Myocyte (in vitro differentiated cells): ENCODE measurements around the gene DNM2. TPM values are rescaled to one million over a fixed set of nuclear protein-coding genes. Genes with fewer than 3 reads are reported as not detected.
"Not testable (repeated sequence)": the region's sequence is repeated elsewhere in the genome, so short reads cannot be mapped to it uniquely, and the experiment has no call there.

Experiments
- DNase-seq: peaks from one replicate; pipeline ENCODE4 v3.0.0-alpha.2; 2012; ENCODE audit warnings: low read depth
- total RNA-seq: library from RNA; depleted of rRNA; stranded (reverse); fragments of >200 nt; gene quantifications from 2 replicates; pipeline ENCODE4 v1.2.3, GENCODE V29; 2014

Gene DNM2
- total RNA-seq, 1 donor from 2014 or later = 71.8 TPM

GRCh38 chr19:10751109-10751953 lies 33.5 kb downstream of the DNM2 start:
- DNase-seq = no peak

DNA sequence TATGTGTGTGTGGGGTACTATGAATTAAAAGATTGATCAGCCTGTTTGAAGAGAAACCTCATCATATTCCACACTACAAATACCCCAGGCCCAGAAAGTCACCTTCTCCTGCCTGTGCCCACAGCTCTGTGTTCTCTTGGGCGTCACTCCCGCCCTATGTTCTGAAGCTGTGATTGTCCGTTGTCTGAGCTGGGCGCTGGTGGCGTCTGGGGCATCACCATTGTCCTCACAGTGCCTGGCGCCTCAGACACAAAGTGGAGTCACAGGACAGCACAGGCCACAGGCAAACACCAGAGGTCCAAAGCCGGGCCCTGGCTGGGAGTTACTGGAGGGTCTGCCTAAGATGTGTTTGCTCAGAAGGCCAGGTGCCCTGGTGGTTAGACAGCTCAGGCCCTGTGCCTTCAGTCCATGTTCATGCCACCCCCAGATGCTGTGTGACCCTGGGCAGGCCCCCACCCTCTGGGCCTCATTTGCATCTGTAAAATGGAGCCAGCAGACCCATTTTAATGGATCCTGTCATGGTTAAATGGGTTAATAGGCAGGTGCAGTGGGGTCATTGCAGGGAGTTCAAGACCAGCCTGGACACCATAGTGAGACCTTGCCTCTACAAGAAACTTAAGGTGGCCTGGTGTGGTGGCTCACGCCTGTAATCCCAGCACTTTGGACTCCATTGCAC lies 34.5 kb downstream of the DNM2 start:
- no peak for DNase-seq

GRCh38 chr19:10752913-10753704 lies 35.2 kb downstream of the DNM2 start:
- DNase-seq = no peak

GRCh38 chr19:10756371-10756770 lies 38.5 kb downstream of the DNM2 start:
- no peak for DNase-seq

DNA sequence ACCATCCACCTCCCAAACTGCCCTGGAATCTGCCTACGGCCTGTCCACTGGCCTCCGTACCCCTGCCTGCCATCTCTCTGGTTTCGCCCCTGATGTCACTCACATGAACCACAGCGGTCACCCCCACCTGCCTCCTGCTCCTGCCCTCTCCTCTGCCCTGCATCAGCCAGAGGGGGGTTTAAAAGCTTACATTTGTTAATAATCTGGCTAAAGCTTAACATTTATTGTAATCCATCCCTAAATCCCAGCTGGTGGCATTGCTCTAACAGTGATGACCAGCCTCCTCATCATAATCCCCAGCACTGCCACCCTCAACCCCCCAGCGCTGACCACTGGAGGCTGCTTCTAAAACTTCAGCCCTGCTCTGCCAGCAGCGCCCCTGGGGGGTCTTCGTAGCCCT lies 38.9 kb downstream of the DNM2 start:
- DNase-seq = no peak

GRCh38 chr19:10758050-10758449 lies 40.2 kb downstream of the DNM2 start:
- not testable (repeated sequence) for DNase-seq

DNA sequence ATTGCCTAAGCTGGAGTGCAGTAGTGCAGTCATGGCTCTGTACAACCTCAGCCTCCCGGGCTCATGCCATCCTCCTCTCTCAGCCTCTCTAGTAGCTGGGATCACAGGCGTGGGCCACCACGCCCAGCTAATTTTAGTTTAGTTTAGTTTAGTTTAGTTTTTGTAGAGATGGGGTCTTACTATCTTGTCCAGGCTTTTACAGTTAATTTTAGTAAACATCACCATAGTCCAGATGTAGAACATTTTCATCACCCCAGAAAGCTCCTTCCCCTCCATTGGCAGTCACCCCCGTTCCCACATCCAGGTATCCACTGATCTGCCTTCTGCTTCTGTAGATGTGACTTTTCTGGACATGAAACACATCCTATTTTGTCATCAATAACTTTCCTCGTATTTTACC lies 41.1 kb downstream of the DNM2 start:
- DNase-seq = no peak

- peak; percentile 35 for DNase-seq
Observed at GRCh38 chr19:10760273-10760944, 42.5 kb downstream of the DNM2 start.

DNA sequence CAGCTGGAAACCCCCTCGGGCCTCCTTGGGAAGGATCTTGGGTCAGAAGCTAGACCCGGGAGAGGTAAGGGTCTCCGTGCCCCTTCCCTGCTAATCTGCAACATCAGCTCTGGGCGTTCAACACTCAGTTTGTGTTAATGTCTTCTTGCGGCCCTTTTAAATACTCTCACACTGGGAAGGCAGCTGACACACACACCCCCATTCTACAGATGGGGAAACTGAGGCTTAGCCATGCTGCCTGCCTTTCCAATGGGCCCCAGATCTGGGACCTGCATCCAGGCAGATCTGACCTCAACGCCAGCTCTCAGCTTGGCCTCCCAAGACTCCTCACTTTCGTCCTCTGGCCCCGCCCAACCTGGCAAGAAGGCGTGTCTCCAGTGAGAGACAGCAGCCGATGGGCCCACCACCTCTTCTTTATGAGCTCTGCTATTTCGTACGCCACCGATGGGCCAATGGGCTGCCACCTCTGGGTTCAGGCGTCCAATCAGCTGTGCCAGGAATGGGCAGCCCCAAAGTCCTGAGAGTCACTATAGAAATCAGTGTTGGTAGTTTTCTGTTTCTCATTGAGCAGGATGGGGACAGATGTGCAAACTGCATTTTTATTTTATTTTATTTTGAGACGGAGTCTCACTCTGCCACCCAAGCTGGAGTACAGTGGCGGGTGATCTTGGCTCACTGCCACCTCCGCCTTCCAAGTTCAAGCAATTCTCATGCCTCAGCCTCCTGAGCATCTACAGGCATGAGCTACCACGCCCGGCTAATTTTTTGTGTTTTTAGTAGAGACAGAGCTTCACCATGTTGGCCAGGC lies 43.8 kb downstream of the DNM2 start:
- no peak for DNase-seq

GRCh38 chr19:10762656-10763055 lies 44.8 kb downstream of the DNM2 start:
- DNase-seq = no peak

DNA sequence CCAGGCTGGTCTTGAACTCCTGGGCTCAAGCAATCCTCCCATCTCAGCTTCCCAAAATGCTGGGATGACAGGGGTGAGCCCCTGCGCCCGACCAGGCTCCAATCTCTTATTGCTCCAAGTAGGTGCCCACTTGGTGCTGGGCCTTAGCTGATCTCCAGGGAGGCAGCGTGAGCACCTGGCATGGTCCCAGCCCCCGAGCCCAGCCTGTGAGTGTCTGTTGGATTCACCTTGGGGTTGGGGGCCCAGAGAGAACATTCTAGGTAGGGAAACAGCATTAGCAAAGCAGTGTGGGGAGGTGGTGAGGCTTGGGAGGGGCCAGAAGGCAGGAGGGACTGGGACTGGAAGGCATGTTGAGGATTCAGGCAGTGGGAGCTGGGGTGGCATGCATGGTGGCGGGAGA lies 45.5 kb downstream of the DNM2 start:
- no peak for DNase-seq

DNA sequence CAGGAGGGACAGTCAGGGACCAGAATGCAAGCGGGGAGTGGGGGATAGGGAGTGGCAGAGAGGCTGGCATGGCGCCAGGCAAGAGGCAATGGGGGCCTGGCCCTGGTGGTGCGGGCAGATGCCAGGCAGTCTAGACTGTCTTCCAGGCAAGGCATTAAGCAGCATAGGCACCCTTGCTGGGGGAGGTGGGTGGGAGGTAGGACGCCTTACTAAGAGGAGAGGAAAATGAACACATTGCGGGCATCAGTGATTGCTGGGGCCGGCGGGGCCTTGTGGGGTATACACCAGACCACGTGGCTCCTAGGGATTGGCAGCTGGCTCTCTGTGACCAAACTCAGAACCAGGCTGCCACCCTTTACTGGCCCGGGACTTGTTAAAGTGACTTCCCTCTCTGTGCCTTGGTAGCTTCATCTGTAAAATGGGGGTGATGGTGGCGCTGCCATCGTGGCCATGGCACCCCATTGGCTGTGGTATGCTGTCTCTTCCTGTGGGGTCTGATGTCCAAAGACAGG lies 46.0 kb downstream of the DNM2 start:
- no peak for DNase-seq

DNA sequence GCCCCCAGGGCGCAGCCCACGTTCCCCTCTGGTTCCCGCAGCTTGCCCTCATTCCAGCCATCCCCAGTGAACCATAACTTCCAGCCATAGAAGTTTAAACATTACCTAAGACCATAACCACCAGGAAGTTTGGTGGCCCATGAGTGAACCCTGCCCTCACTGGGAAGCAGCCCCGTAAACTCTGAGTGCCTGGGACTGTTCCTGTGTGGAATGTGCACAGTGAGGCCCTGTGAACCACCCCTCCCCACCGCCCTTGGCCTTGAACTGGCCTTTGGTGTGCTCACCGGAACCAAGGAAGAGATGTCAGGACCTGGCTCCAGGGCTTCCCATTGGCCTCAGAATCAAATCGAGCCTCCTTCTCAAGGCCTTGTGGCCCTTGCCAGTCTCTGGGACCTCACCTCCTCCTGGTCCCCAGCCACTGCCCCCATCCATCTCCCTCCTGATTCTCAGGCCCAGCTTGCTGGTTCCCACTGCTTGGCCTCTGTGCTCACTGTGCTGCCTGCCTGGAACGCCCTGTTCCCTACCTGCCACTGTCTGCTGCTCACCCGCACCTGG lies 46.5 kb downstream of the DNM2 start:
- DNase-seq = no peak

DNA sequence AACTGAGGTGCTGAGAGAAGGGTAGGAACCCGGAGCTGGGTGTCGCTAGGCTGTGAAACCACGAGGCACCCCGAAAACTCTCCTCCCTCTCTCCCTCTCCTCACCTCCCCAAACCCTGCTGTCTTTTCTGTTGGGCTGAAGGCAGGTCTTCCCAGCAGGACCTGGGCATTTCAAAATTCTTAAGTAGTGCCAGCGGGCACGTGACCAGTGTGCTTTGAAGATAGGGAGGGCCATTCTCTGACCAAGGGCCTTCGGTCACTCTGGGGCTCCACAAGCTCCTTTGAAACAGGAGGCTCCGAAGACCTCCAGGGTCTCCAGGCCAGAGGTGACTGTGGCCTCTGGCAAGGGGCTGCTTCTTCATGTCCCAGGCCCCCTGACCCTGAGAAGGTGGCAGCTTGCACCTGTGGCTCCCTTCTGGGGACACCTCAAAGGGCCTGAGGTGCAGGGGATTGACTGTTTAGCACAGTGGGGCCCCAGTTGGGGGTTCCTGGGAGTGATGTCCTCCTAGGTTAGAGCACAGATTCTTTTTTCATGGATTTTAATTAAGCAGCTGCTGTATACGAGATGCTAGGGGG lies 48.3 kb downstream of the DNM2 start:
- no peak for DNase-seq

DNA sequence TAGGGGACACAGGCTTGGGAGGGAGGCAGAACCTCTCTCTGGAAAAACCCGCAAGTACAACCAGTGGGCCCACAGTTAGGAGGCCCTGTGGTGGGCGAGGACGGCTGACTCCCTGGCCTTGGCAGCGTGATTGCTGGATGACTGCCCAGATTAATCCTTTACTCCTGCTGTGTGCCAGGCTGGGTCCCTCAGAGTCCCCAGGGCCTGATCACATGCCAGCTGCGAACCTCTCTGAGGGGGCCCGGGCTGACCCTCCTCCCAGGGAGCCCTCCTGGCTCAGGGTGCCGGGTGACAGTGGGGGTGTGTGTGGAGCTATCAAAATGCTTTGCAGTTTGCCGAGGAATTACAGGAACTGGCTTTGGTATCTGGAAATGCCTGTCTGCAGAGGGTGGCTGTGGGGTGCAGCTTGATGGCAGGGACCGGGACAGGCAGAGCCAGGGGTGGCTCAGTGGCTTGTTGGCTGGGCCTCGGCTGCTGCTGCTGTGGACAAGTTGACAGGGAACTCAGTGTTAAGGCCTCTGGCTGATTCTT lies 48.9 kb downstream of the DNM2 start:
- peak; percentile 73 for DNase-seq

- no peak for DNase-seq
Observed at GRCh38 chr19:10767726-10768125, 49.8 kb downstream of the DNM2 start.

DNA sequence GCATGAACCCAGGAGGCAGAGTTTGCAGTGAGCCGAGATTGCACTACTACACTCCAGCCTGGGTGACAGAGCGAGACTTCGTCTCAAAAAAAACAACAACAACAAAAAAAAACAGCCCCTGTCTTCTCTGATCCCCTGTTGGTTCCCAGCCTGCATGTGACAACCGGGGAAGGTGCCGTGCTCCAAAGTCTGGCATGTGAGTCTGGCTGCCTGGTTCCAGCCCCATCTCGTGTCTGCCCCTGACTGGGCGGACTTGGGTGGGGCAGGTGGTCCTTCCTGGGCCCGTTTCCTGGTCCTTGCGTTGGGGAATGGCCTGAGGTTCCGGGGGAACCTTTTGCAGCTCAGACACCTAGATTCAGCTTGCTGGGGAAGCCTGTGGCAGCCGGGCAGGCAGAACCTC lies 50.5 kb downstream of the DNM2 start:
- no peak for DNase-seq

DNA sequence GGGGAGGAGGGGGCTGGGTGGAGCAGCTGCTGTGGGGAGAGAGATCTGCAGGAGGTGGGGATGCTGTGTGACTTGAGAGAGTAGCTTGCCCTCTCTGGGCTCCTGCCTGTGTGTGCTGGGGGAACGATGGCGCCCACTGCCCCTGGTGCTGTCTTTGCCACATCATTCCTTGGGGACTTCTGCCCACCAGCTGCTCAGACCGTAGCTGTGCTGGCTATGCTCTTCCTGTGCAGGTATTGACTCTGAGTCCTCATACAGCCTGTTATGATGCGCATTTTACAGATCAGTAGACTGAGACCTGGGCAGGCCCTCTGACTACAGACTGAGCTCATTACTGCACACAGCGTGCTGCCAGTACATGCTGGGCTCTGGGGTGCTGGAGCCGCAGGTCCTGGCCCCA lies 51.1 kb downstream of the DNM2 start:
- DNase-seq = no peak
